Large intestine (tissue), 3 donors: ENCODE results near the gene PDZRN4. TPM values are rescaled to one million over a fixed set of nuclear protein-coding genes. Genes with fewer than 3 reads are reported as not detected.

Experiments used
- DNase-seq, 2 donors: peaks; one replicate each; pipeline versions ENCODE4 v3.0.0 to v3.0.0-alpha.2; 2013
- H3K27ac ChIP-seq: one replicate; pipeline ENCODE4 v1.5.1; 2013; ENCODE audit warnings: low read length
- H3K27me3 ChIP-seq: 2 replicates; pipeline ENCODE4 v1.6.1; 2013; ENCODE audit warnings: low read length; ENCODE audit not compliant: control insufficient read depth, insufficient read depth
- H3K36me3 ChIP-seq: 2 replicates; pipeline ENCODE4 v1.6.1; 2013; ENCODE audit warnings: low read length; ENCODE audit not compliant: control insufficient read depth, insufficient read depth
- H3K4me1 ChIP-seq: one replicate; pipeline ENCODE4 v1.6.1; 2013; ENCODE audit warnings: low read length; ENCODE audit not compliant: control insufficient read depth, insufficient read depth
- H3K4me3 ChIP-seq: one replicate; pipeline ENCODE4 v1.5.1; 2013; ENCODE audit warnings: low read length
- H3K9me3 ChIP-seq: one replicate; pipeline ENCODE4 v1.6.1; 2013; ENCODE audit warnings: mild to moderate bottlenecking, low read depth, low read length, moderate library complexity; ENCODE audit not compliant: control insufficient read depth
- WGBS: methylation state at CpG from one replicate; pipeline ENCODE4 v1.1.5; 2013; ENCODE audit warnings: low lambda C conversion rate; ENCODE audit not compliant: insufficient coverage; 5-methylcytosine and 5-hydroxymethylcytosine counted together
- polyA plus RNA-seq: library from polyadenylated mRNA; unstranded; fragments of 120-200 nt; gene quantifications from one replicate; pipeline ENCODE4 v1.2.1, GENCODE V29; 2013

Gene PDZRN4
- polyA plus RNA-seq, 1 donor = 3.2 TPM

DNA sequence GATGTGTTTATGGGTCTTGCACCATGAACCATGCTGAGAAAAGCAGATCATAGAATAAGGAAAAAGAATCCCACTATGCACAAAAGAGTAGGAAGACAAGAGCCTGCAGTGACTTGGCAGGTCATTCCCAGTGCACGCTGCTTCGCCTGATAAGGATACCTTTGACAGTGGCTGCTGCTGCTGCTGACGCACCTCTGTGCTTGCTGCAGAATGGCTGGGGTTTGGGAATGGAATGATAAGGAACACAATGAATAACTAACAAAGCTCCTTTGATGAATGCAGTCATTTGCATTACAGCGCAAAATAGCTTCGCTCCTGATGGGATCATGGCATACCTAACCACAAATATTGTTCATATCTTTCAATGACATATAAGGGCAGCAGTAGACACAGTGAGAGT, 278.7 kb downstream of the PDZRN4 start:
- DNase-seq = peak in 1 of 2 donors; percentile 9
- Histone ChIP-seq H3K4me1 (no peaks in the 10 kb centered on the region), H3K36me3 (no peaks in the 10 kb centered on the region), H3K27me3 (no peaks in the 10 kb centered on the region), H3K9me3 (no peaks in the 10 kb centered on the region), H3K4me3 (no peak overlapping the region), H3K27ac (no peak overlapping the region)
- WGBS = no CpG with 5 or more reads among the region's 5 CpGs

DNA sequence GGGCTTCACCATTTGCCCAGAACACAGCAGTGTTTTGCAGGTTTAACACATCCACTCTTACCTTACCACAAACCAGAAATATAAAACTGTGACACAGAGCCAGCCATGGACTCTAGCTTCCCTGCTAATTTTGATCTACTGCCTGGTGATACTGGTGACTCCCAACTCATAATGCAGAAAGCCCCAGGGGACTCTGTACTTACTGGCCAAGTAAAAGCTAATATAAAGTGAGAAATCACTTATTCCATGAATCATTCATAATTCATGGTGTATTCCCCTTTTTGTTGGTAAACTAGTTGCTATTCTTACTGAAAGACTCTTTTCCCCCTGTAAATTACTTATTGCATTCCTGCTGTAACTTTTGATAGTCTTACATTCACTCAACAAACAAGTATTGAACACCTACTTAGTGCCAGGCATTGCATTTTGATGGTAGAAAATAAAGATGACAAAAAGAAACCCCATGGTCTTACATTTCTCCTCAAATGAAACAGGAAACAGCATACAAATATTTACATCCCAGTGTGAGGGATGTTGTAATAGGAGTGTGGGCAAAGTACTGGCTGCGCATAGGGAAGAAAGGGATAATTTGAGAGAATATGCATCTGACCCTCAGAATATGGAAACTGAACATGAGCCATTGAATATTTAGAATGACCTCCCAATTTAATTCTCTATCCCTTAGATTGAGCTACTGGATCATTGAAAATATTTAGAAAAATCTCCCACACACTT, 279.6 kb downstream of the PDZRN4 start:
- no peak overlapping the region for H3K4me3 ChIP-seq
- no CpG with 5 or more reads among the region's 1 CpG for WGBS
- no peaks in the 10 kb centered on the region for H3K4me1 ChIP-seq
- no peaks in the 10 kb centered on the region for H3K36me3 ChIP-seq
- H3K27ac ChIP-seq = no peak overlapping the region
- H3K9me3 ChIP-seq = no peaks in the 10 kb centered on the region
- no peak for DNase-seq
- H3K27me3 ChIP-seq = no peaks in the 10 kb centered on the region

DNA sequence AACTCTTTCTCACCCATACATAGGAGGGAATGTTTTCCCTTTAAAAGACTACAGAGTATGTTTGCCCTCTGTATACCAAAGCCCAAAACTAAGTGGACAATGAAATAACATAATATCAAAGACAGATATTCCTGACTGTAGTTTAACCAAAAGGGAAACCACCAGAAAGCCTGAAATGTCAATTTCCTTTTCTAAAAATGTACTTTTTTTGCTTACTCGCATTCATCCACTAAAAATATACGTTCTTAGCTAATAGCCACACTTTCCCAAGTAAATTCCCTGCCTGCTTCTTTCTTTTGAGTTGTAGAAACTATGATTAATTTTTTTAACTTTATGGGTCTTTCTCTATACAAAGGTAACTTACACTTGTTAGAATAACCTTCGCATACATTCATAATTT, 280.2 kb downstream of the PDZRN4 start:
- Histone ChIP-seq H3K36me3 (no peaks in the 10 kb centered on the region), H3K4me3 (no peak overlapping the region), H3K4me1 (no peaks in the 10 kb centered on the region), H3K27me3 (no peaks in the 10 kb centered on the region), H3K27ac (no peak overlapping the region), H3K9me3 (no peaks in the 10 kb centered on the region)
- 100% methylated on average over 2 of the region's 3 CpGs for WGBS
- no peak for DNase-seq

DNA sequence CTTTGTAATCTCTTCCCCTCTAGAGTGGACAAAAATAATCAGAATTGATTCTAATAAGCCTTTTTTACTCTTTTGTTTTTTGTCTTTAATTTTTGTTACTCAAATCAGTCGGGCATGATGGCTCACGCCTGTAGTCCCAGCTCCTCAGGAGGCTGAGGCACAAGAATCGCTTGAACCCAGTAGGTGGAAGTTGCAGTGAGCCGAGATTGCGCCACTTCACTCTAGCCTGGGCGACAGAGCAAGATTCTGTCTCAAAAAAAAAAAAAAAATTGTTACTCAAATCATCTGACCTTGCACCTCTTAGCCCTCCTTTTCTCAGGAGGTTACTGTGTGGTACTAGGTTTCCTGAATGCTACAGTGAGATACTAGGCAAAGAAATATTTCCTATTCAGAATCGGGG, 280.6 kb downstream of the PDZRN4 start:
- no peaks in the 10 kb centered on the region for H3K4me1 ChIP-seq
- H3K4me3 ChIP-seq = no peak overlapping the region
- 100% methylated on average over 1 of the region's 7 CpGs for WGBS
- no peaks in the 10 kb centered on the region for H3K9me3 ChIP-seq
- H3K27ac ChIP-seq = no peak overlapping the region
- no peaks in the 10 kb centered on the region for H3K27me3 ChIP-seq
- no peak for DNase-seq
- no peaks in the 10 kb centered on the region for H3K36me3 ChIP-seq

DNA sequence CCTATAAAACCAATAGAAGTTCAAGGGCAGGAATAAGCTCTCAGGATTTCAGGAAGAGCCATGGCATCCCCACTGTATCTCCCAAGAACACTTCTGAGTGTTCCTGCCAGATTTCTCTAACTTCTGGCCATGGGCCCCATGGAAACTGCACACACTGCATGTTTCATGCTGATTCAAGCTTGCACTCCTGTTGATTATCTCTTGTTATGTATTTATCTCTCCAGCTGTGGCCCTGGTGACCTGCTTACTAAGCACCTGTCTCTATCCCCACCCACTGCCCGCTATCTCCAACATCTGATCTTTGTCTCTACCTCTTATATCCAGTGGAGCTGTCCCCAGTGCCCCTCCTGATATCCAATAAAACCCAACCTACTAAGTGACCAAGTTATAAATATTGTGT, 285.3 kb downstream of the PDZRN4 start:
- no CpG with 5 or more reads among the region's 1 CpG for WGBS
- Histone ChIP-seq H3K4me1 (no peaks in the 10 kb centered on the region), H3K4me3 (peak overlapping the region; percentile 25), H3K36me3 (no peaks in the 10 kb centered on the region), H3K27ac (peak overlapping the region; percentile 41), H3K27me3 (no peaks in the 10 kb centered on the region), H3K9me3 (no peaks in the 10 kb centered on the region)
- peak; percentile 9 to 19 for DNase-seq

DNA sequence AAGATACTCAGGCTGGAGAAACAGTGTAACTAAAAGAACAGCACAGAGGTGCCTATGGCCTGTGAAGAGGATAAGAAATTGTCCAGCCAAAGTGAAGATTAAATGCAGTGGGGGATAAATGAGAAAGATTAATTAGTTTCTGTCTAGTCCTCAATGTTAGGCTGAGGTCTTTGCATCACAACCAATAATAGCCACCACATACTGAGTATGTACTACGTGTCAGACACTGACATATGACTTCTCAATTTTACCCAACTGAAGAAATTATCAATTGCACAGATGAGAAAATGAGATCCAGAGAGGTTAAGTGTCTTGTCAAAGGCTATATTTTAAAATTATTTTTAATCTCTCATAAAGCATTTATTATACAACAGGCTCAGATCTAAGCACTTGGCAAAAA, 285.9 kb downstream of the PDZRN4 start:
- Histone ChIP-seq H3K4me1 (no peaks in the 10 kb centered on the region), H3K4me3 (no peak overlapping the region), H3K9me3 (no peaks in the 10 kb centered on the region), H3K27me3 (no peaks in the 10 kb centered on the region), H3K27ac (no peak overlapping the region), H3K36me3 (no peaks in the 10 kb centered on the region)
- DNase-seq = no peak
- WGBS = no CpG with 5 or more reads among the region's 1 CpG

DNA sequence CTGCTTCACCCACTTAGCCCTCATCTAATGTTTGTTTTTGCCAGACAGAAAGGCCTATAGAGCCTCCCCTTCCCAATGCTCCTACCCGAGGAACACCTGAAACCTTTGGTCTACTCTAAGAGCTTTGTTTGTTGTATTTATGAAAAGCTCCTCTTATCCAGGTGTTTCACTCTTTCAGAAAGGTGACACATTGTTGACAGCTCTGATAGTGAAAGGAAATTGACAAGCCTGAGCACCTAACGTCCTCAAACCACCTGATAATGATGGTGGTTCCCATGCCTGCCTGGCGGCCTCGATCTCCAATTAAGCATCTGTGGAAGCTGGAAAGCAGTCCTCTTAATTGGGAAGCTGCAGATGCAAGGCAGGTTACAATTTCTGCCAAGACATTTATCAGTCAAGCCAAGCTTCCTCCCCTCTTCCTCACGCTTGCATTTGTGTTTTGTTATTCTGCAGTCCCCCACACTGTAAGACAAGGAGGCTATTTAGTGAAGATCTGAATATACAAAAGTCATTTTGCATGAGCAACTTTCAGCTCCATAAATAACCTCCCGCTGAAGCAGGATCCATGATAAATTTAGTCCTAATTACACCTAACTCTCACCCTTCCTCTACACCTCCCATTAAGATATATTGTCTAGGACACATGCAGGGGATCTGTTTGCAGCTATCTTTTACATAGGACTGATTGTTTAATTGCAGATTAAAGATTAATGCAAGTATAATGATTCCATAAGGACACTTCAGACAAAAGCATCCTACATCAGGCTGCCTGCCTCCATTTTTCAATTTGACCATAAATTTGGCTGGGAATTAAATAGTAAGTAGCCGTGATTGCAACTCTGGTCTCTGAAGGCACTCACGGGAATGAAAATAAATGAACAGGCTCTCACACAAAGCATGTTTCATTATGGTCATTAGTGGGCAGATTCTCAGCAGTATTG, 288.6 kb downstream of the PDZRN4 start:
- Histone ChIP-seq H3K36me3 (no peaks in the 10 kb centered on the region), H3K4me3 (no peak overlapping the region), H3K9me3 (no peaks in the 10 kb centered on the region), H3K27ac (no peak overlapping the region), H3K27me3 (no peaks in the 10 kb centered on the region), H3K4me1 (no peaks in the 10 kb centered on the region)
- DNase-seq = no peak
- 47% methylated on average over 2 of the region's 8 CpGs for WGBS

DNA sequence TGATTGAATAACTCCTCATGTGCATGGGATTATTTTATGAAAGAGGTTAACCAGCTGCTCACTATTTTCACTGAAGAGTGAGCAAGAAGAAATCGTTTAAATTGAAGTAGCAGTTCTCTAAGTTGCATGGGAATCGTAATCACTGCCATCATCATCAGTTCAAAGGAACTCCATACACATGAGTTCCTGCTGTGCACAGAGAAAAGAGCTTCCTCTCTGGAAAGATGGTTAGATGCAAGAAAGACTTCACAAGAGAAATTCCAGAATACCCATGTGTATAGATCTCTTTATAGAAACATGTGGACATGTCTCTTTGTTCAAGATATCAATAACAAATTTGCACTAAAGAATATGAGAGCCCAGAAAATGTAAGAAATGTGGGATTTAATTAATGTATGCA, 291.3 kb downstream of the PDZRN4 start:
- H3K4me1 ChIP-seq = no peaks in the 10 kb centered on the region
- H3K9me3 ChIP-seq = no peaks in the 10 kb centered on the region
- no CpG with 5 or more reads among the region's 2 CpGs for WGBS
- no peaks in the 10 kb centered on the region for H3K27me3 ChIP-seq
- no peak overlapping the region for H3K4me3 ChIP-seq
- no peak for DNase-seq
- H3K27ac ChIP-seq = no peak overlapping the region
- H3K36me3 ChIP-seq = no peaks in the 10 kb centered on the region

DNA sequence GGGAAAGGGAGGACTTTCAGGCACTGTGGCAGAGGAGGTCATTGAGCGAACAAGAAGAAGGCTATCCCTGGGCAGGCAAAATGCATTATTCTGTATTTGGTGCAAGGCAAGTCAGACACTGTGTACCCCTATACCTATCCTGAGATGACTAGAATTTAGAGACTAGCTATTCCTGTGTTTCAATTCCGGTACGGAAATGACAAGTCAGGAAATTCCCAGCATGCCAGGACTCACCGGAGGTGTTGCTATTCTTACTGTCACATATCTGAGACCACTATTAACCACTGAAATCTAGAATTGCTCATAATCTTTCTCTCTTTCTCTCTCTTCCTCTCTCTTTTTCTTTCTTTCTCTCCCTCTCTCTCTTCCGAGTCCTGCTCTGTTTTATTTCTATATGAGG, 297.1 kb downstream of the PDZRN4 start:
- DNase-seq = no peak
- no peak overlapping the region for H3K4me3 ChIP-seq
- H3K36me3 ChIP-seq = no peaks in the 10 kb centered on the region
- no peaks in the 10 kb centered on the region for H3K27me3 ChIP-seq
- no peak overlapping the region for H3K27ac ChIP-seq
- H3K4me1 ChIP-seq = no peaks in the 10 kb centered on the region
- 92% methylated on average over 1 of the region's 5 CpGs for WGBS
- no peaks in the 10 kb centered on the region for H3K9me3 ChIP-seq

DNA sequence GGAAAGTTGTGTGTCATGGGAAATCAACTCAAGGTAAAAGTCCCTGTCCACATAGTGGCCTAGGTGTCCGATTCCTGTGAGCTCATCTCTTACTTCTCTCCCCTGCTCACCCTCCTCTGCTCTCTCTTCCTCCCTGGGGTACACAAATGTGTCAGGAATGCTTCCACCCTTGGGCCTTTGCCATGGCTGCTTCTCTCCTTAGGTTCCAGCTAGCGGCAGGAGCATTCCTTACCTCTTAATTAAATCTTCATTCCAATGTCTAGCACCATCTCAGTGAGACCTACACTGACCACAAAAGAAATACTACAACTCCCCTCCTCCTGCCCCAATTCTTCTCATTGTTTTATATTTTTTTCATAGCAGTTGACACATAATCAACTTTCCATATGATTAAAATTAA, 298.6 kb downstream of the PDZRN4 start:
- Histone ChIP-seq H3K4me3 (no peak overlapping the region), H3K27me3 (no peaks in the 10 kb centered on the region), H3K4me1 (no peaks in the 10 kb centered on the region), H3K27ac (no peak overlapping the region), H3K36me3 (no peaks in the 10 kb centered on the region), H3K9me3 (no peaks in the 10 kb centered on the region)
- WGBS = 86% methylated on average over 1 of the region's 2 CpGs
- DNase-seq = no peak
